Skin of body (tissue), 3 donors: Measurements from ENCODE around the gene IFI30. TPM values are rescaled to one million over a fixed set of nuclear protein-coding genes. Genes with fewer than 3 reads are reported as not detected.

Experiments used
- DNase-seq: peaks from one replicate; lab custom pipeline; 2025; lab: John Stamatoyannopoulos, UW
- small RNA-seq: library from RNA; depleted of rRNA; stranded (forward); fragments of <200 nt; gene quantifications from one replicate; pipeline ENCODE3, GENCODE V24; 2014; ENCODE audit warnings: low replicate concordance
- total RNA-seq: library from RNA; depleted of rRNA; stranded (reverse); fragments of >200 nt; gene quantifications from one replicate; pipeline ENCODE4 v1.2.3, GENCODE V29; 2014

Gene IFI30
- total RNA-seq, 1 donor from 2014 or later: 9.0 TPM

GRCh38 chr19:18224525-18225354, 51.1 kb downstream of the IFI30 start:
- DNase-seq: peak; percentile 99

GRCh38 chr19:18225355-18225701, 51.7 kb downstream of the IFI30 start:
- DNase-seq: no peak

- no peak for DNase-seq
Observed at GRCh38 chr19:18225702-18226468, 52.3 kb downstream of the IFI30 start, which contains the start of gene PDE4C. TSS of gene PDE4C (minus strand) at chr19:18226438. CDS start at chr19:18226415, 23 bp downstream.

DNA sequence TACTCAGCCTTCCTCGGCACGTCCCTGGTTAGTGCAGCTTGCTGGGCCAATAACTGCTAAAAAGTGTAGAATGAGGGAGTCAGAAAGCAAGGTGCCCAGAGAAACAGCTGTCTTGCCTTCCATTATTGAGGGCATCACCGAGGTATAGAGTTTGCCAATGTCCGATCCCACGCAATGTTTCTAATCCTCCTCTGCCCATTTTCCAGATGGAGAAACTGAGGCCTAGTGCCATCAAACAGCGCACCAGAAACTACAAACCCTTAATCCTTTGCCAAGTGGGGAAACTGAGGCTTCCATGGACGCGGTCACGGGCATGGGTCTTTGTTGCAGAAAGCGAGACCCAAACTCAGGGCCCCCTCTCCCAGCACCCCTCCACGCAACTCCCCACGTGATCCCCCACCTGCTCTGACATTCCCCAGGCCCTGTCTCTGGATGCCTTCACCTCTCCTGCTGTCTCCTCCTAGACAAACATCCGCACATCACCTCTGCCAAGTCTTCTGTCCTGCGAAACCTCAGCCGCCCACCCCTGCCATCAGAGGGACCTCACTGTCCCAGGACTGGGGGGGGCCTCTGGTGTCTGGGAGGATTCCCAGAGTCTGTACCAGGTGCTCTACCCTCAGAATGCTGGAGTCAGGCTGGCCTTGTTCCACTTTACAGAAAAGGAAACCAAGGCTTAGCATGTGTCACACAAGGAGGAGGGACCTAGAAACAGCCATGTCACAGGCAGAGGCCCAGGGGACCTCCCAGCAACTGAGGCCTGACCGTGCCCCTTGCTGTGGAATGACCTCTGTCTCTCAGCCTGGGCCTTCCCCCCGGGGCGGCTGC, 53.6 kb downstream of the IFI30 start:
- DNase-seq: no peak

Small RNA genes lying within 50 kb of the gene (small RNA-seq; reads per million reads assigned to genes)
- not detected for gene IFI30

Other genes starting within 250 kb of the IFI30 start
- gene CCDC124, start 240.8 kb upstream of the IFI30 start, total RNA-seq: 22.3 TPM
- 2.2 TPM for gene KCNN1, start 206.7 kb upstream of the IFI30 start, total RNA-seq
- 10.7 TPM for gene ARRDC2, start 165.6 kb upstream of the IFI30 start, total RNA-seq
- gene IL12RB1, start 86.9 kb upstream of the IFI30 start, total RNA-seq: 0.10 TPM
- gene MAST3, start 76.0 kb upstream of the IFI30 start, total RNA-seq: 4.3 TPM
- gene PIK3R2, start 20.6 kb upstream of the IFI30 start, total RNA-seq: 7.7 TPM
- gene MPV17L2, start 19.4 kb downstream of the IFI30 start, total RNA-seq: 2.3 TPM
- 3.0 TPM for gene RAB3A, start 30.2 kb downstream of the IFI30 start, total RNA-seq
- 0.49 TPM for gene PDE4C, start 52.6 kb downstream of the IFI30 start, total RNA-seq
- gene IQCN, start 100.6 kb downstream of the IFI30 start, total RNA-seq: 0.99 TPM
- gene JUND, start 107.8 kb downstream of the IFI30 start, total RNA-seq: 129 TPM
- gene LSM4, start 149.3 kb downstream of the IFI30 start, total RNA-seq: 69.0 TPM
- 9.6 TPM for gene PGPEP1, start 166.8 kb downstream of the IFI30 start, total RNA-seq
- gene GDF15, start 212.3 kb downstream of the IFI30 start, total RNA-seq: 5.8 TPM
- gene LRRC25, start 223.8 kb downstream of the IFI30 start, total RNA-seq: 3.7 TPM
- 24.8 TPM for gene SSBP4, start 245.6 kb downstream of the IFI30 start, total RNA-seq